GM21515 (cell line): ENCODE results near the gene PABPC5.

ENCODE experiments used
- ATAC-seq: cut with Tn5 transposase; IDR thresholded peaks from one replicate; pipeline ENCODE4 v1.9.1; 2021; ENCODE audit not compliant: unreplicated experiment

PABPC5 gene

GRCh38 chrX:91434351-91435168 is at the start of gene PABPC5:
TSS of gene PABPC5 (plus strand) at chrX:91434839. CDS start at chrX:91435578, 739 bp downstream.
- ATAC-seq, result no peak

- no peak for ATAC-seq
Measured at GRCh38 chrX:91389026-91389425, 45.6 kb upstream of the PABPC5 start.

GRCh38 chrX:91414713-91415112 is 19.9 kb upstream of the PABPC5 start:
- no peak for ATAC-seq

DNA sequence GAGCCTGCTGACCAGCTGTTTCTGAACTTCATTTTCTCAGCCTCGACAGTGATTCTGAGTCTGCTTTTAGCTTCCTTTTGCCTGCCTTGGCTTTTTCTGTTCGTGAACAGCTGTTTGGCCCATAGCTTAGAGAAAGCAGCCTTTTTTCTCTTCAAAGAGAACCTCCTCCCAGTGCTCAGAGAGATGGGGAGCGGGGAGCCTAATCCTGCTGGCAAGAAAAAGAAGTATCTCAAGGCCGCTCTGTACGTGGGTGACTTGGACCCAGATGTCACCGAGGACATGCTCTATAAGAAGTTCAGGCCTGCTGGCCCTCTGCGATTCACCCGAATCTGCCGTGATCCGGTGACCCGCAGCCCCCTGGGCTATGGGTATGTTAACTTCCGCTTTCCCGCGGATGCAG is 756 bp downstream of the PABPC5 start:
- ATAC-seq, result no peak
